IMR-90 (cell line): ENCODE results near the gene PDCD1. TPM values are rescaled to one million over a fixed set of nuclear protein-coding genes. Genes with fewer than 3 reads are reported as not detected.

Source experiments
- ATAC-seq: fragments of 200-7000 bp; cut with Tn5 transposase; 2 replicates; pipeline ENCODE4 v1.9.1; 2020; ENCODE audit warnings: low read depth, mild to moderate bottlenecking, moderate library complexity
- BruUV-seq: library from RNA; stranded (reverse); fragments of 400-500 nt; replicated peaks from 2 replicates; lab custom pipeline; 2021; lab: Mats Ljungman, UMichigan
- CTCF ChIA-PET: fragments of 300-600 bp; formaldehyde crosslinking; extraction: SDS; loops from one replicate; lab custom pipeline; 2021; ENCODE audit warnings: antibody characterized with exemption; lab: Yijun Ruan, JAX
- POLR2A ChIA-PET: fragments of 300-600 bp; sonication (Branson Sonifier 250); formaldehyde crosslinking; loops from one replicate; lab custom pipeline; 2022; ENCODE audit warnings: antibody characterized with exemption; ENCODE audit not compliant: unreplicated experiment; lab: Charles Lee
- DNase-seq: peaks from one replicate; pipeline ENCODE4 v3.0.0; 2013
- H2AFZ ChIP-seq: replicated peaks from 2 replicates; pipeline ENCODE3; 2013; ENCODE audit warnings: low read length, mild to moderate bottlenecking; ENCODE audit not compliant: poor library complexity
- H2AK5ac ChIP-seq: 2 replicates; pipeline ENCODE4 v1.6.1; 2013; ENCODE audit warnings: low read depth, low read length, inconsistent platforms
- H2AK9ac ChIP-seq: replicated peaks from 2 replicates; pipeline ENCODE3; 2013; ENCODE audit warnings: mild to moderate bottlenecking, low read depth, low read length, moderate library complexity; ENCODE audit not compliant: poor library complexity
- H2BK120ac ChIP-seq: 2 replicates; pipeline ENCODE4 v1.6.1; 2013; ENCODE audit warnings: low read depth, low read length, inconsistent platforms
- H2BK15ac ChIP-seq: 3 replicates; pipeline ENCODE4 v1.6.1; 2013; ENCODE audit warnings: low read depth, low read length, inconsistent platforms
- H2BK20ac ChIP-seq: 2 replicates; pipeline ENCODE4 v1.6.1; 2013; ENCODE audit warnings: low read depth, mild to moderate bottlenecking, inconsistent platforms, low read length, moderate library complexity
- H2BK5ac ChIP-seq: 2 replicates; pipeline ENCODE4 v1.6.1; 2013; ENCODE audit warnings: mild to moderate bottlenecking, low read depth, low read length, inconsistent platforms; ENCODE audit not compliant: poor library complexity, severe bottlenecking
- H3K14ac ChIP-seq: replicated peaks from 2 replicates; pipeline ENCODE4 v1.6.1; 2013; ENCODE audit warnings: low read depth, low read length, inconsistent platforms
- H3K18ac ChIP-seq: 2 replicates; pipeline ENCODE4 v1.6.1; 2013; ENCODE audit warnings: low read depth, low read length, control low read depth
- H3K23ac ChIP-seq: 2 replicates; pipeline ENCODE4 v1.6.1; 2013; ENCODE audit warnings: low read depth, low read length, inconsistent platforms
- H3K27ac ChIP-seq: 2 replicates; pipeline ENCODE4 v1.5.1; 2013; ENCODE audit warnings: mild to moderate bottlenecking, control low read depth, low read length; ENCODE audit not compliant: insufficient read depth
- H3K27me3 ChIP-seq: 2 replicates; pipeline ENCODE4 v1.6.1; 2013; ENCODE audit warnings: low read length; ENCODE audit not compliant: control insufficient read depth, insufficient read depth
- H3K36me3 ChIP-seq: 2 replicates; pipeline ENCODE4 v1.6.1; 2013; ENCODE audit warnings: low read length, mixed read lengths; ENCODE audit not compliant: control insufficient read depth, insufficient read depth
- H3K4ac ChIP-seq: 2 replicates; pipeline ENCODE4 v1.6.1; 2013; ENCODE audit warnings: low read depth, low read length, inconsistent platforms
- H3K4me1 ChIP-seq: 2 replicates; pipeline ENCODE4 v1.6.1; 2013; ENCODE audit warnings: low read length, mixed read lengths; ENCODE audit not compliant: control insufficient read depth, insufficient read depth
- H3K4me2 ChIP-seq: 2 replicates; pipeline ENCODE4 v1.6.1; 2013; ENCODE audit warnings: low read depth, mild to moderate bottlenecking, control low read depth, low read length, moderate library complexity
- H3K4me3 ChIP-seq: 2 replicates; pipeline ENCODE4 v1.5.1; 2013; ENCODE audit warnings: low read depth, mild to moderate bottlenecking, control low read depth, low read length, moderate library complexity; ENCODE audit not compliant: insufficient read depth
- H3K56ac ChIP-seq: 2 replicates; pipeline ENCODE4 v1.6.1; 2013; ENCODE audit warnings: low read length, inconsistent platforms; ENCODE audit not compliant: insufficient read depth; ENCODE audit errors: extremely low read depth
- H3K79me1 ChIP-seq, 2 experiments: 2 replicates each; pipeline ENCODE4 v1.6.1; 2013; ENCODE audit warnings: low read length in 2 of 2, inconsistent platforms in 1 of 2, low read depth in 1 of 2
- H3K9ac ChIP-seq: 2 replicates; pipeline ENCODE4 v1.6.1; 2013; ENCODE audit warnings: low read depth, low read length, control low read depth
- H3K9me1 ChIP-seq: 2 replicates; pipeline ENCODE4 v1.6.1; 2013; ENCODE audit warnings: low read length, inconsistent platforms; ENCODE audit not compliant: insufficient read depth
- H3K9me3 ChIP-seq: 2 replicates; pipeline ENCODE4 v1.6.1; 2013; ENCODE audit warnings: low read length; ENCODE audit not compliant: control insufficient read depth, insufficient read depth
- H4K20me1 ChIP-seq: 2 replicates; pipeline ENCODE4 v1.6.1; 2013; ENCODE audit warnings: low read length, inconsistent platforms; ENCODE audit not compliant: insufficient read depth
- H4K5ac ChIP-seq: 2 replicates; pipeline ENCODE4 v1.6.1; 2013; ENCODE audit warnings: mild to moderate bottlenecking, low read depth, low read length, control low read depth
- H4K8ac ChIP-seq, 2 experiments: 2 replicates each; pipeline ENCODE4 v1.6.1; 2013; ENCODE audit warnings: low read depth in 2 of 2, low read length in 2 of 2, control low read depth in 1 of 2, inconsistent platforms in 1 of 2
- H4K91ac ChIP-seq: 2 replicates; pipeline ENCODE4 v1.6.1; 2013; ENCODE audit warnings: low read depth, low read length, inconsistent platforms; ENCODE audit not compliant: insufficient read depth
- CEBPB ChIP-seq: IDR thresholded peaks from 2 replicates; pipeline ENCODE4 v1.6.1; 2012; ENCODE audit warnings: low read depth, low read length, improper control_type of control experiment
- FOS ChIP-seq: fragments of 150-350 bp; IDR thresholded peaks from 2 replicates; pipeline ENCODE4 v1.6.1; 2016; ENCODE audit warnings: low read depth, low read length
- MAZ ChIP-seq: IDR thresholded peaks from 2 replicates; pipeline ENCODE4 v1.6.1; 2012; ENCODE audit warnings: low read depth, mild to moderate bottlenecking, low read length, improper control_type of control experiment, moderate library complexity, borderline replicate concordance
- NFE2L2 ChIP-seq: fragments of 150-350 bp; IDR thresholded peaks from 2 replicates; pipeline ENCODE4 v1.6.1; 2016; ENCODE audit warnings: low read depth, mild to moderate bottlenecking, low read length
- POLR2A ChIP-seq: IDR thresholded peaks from 2 replicates; pipeline ENCODE4 v1.6.1; 2012; ENCODE audit warnings: mild to moderate bottlenecking, low read depth, low read length
- RAD21 ChIP-seq: IDR thresholded peaks from 2 replicates; pipeline ENCODE4 v1.6.1; 2012; ENCODE audit warnings: low read length, improper control_type of control experiment
- RCOR1 ChIP-seq: IDR thresholded peaks from 2 replicates; pipeline ENCODE4 v1.6.1; 2012; ENCODE audit warnings: mild to moderate bottlenecking, low read length, improper control_type of control experiment; ENCODE audit not compliant: insufficient replicate concordance
- RFX5 ChIP-seq: IDR thresholded peaks from 2 replicates; pipeline ENCODE4 v1.8.0; 2012; ENCODE audit warnings: low read depth, mild to moderate bottlenecking, low read length, moderate library complexity
- SMC3 ChIP-seq: fragments of 150-350 bp; IDR thresholded peaks from 2 replicates; pipeline ENCODE4 v1.6.1; 2016; ENCODE audit warnings: low read depth, mild to moderate bottlenecking, antibody characterized with exemption, low read length, moderate library complexity
- WGBS, 2 experiments: methylation state at CpG; one replicate each; pipeline versions ENCODE4 v1.1.5 to v1.1.7; 2013; ENCODE audit warnings: missing lambda C conversion rate in 2 of 2; ENCODE audit not compliant: insufficient read length in 1 of 2; ENCODE audit errors: extremely low coverage in 2 of 2; 5-methylcytosine and 5-hydroxymethylcytosine counted together
- dilution Hi-C: fragments of 300-500 bp; cut with HindIII; formaldehyde crosslinking; loops from one replicate; pipeline ENCODE4 v1.14.3; 2018; ENCODE audit warnings: low sequenced_read_pairs; ENCODE audit not compliant: unreplicated experiment
- in situ Hi-C: fragments of 300-500 bp; cut with MboI; formaldehyde crosslinking; loops from 3 replicates; pipeline ENCODE4 v1.14.3; 2019; ENCODE audit warnings: low sequenced_read_pairs, inconsistent platforms, mixed read lengths
- intact Hi-C: fragments of 100-400 bp; cut with micrococcal nuclease; formaldehyde crosslinking; loops from 2 replicates; pipeline ENCODE4 v1.10.0; 2022
- polyA plus RNA-seq, 3 experiments: library from polyadenylated mRNA; depleted of rRNA; stranded (reverse); fragments of >200 nt; gene quantifications; 2 replicates each; pipeline ENCODE4 v1.2.3, GENCODE V29; 2012; ENCODE audit warnings: low replicate concordance in 1 of 3
- total RNA-seq: library from RNA; depleted of rRNA; stranded (reverse); fragments of >200 nt; gene quantifications from 2 replicates; pipeline ENCODE4 v1.2.3, GENCODE V29; 2012
- TF ChIP-seq, protein P1 (sequence below): fragments of 150-350 bp; IDR thresholded peaks from 2 replicates; pipeline ENCODE4 v1.6.1; 2017; ENCODE audit warnings: mild to moderate bottlenecking, antibody characterized with exemption, low read length, low read depth
- TF ChIP-seq, protein P2 (sequence below): conservative IDR thresholded peaks from 2 replicates; pipeline ENCODE4 v1.5.1; 2012; ENCODE audit warnings: mild to moderate bottlenecking, low read depth, low read length, improper control_type of control experiment
- TF ChIP-seq, protein P3 (sequence below): fragments of 150-350 bp; IDR thresholded peaks from 2 replicates; pipeline ENCODE4 v1.6.1; 2016; ENCODE audit warnings: low read depth, mild to moderate bottlenecking, low read length, moderate library complexity, borderline replicate concordance

PDCD1 gene
- total and polyA plus RNA-seq, 2 of the 4 experiments (the other 2 are of a cell fraction): not detected

GRCh38 chr2:241888641-241889040 is 29.9 kb upstream of the PDCD1 start:
- Histone ChIP-seq H2BK20ac (no peak overlapping the region), H2AFZ (no peak overlapping the region), H3K9ac (no peak overlapping the region), H3K27me3 (no peaks in the 10 kb centered on the region), H3K4me3 (no peak overlapping the region), H2BK15ac (no peak overlapping the region), H3K9me1 (no peaks in the 10 kb centered on the region), H3K79me1 (no peaks in the 10 kb centered on the region), H3K4me1 (no peaks in the 10 kb centered on the region), H2BK5ac (no peak overlapping the region), H2AK9ac (no peak overlapping the region), H3K14ac (no peak overlapping the region), H3K18ac (no peak overlapping the region), H2BK120ac (no peak overlapping the region), H4K8ac (no peak overlapping the region), H3K9me3 (no peaks in the 10 kb centered on the region; the same call in 1 of the 2 replicates), H3K23ac (no peak overlapping the region), H3K56ac (no peak overlapping the region), H3K36me3 (no peaks in the 10 kb centered on the region), H3K4me2 (no peak overlapping the region), H3K4ac (no peak overlapping the region), H4K91ac (no peak overlapping the region), H3K27ac (no peak overlapping the region), H2AK5ac (no peak overlapping the region), H4K5ac (no peak overlapping the region), H4K20me1 (no peaks in the 10 kb centered on the region)
- TF ChIP-seq NFE2L2 (no peak), POLR2A (no peak), RCOR1 (no peak), RAD21 (no peak), CEBPB (no peak), RFX5 (no peak), SMC3 (no peak), FOS (no peak), MAZ (no peak)
- TF ChIP-seq, protein P1, sequence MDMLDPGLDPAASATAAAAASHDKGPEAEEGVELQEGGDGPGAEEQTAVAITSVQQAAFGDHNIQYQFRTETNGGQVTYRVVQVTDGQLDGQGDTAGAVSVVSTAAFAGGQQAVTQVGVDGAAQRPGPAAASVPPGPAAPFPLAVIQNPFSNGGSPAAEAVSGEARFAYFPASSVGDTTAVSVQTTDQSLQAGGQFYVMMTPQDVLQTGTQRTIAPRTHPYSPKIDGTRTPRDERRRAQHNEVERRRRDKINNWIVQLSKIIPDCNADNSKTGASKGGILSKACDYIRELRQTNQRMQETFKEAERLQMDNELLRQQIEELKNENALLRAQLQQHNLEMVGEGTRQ: no peak
- TF ChIP-seq, protein P2, sequence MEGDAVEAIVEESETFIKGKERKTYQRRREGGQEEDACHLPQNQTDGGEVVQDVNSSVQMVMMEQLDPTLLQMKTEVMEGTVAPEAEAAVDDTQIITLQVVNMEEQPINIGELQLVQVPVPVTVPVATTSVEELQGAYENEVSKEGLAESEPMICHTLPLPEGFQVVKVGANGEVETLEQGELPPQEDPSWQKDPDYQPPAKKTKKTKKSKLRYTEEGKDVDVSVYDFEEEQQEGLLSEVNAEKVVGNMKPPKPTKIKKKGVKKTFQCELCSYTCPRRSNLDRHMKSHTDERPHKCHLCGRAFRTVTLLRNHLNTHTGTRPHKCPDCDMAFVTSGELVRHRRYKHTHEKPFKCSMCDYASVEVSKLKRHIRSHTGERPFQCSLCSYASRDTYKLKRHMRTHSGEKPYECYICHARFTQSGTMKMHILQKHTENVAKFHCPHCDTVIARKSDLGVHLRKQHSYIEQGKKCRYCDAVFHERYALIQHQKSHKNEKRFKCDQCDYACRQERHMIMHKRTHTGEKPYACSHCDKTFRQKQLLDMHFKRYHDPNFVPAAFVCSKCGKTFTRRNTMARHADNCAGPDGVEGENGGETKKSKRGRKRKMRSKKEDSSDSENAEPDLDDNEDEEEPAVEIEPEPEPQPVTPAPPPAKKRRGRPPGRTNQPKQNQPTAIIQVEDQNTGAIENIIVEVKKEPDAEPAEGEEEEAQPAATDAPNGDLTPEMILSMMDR: no peak
- TF ChIP-seq, protein P3, sequence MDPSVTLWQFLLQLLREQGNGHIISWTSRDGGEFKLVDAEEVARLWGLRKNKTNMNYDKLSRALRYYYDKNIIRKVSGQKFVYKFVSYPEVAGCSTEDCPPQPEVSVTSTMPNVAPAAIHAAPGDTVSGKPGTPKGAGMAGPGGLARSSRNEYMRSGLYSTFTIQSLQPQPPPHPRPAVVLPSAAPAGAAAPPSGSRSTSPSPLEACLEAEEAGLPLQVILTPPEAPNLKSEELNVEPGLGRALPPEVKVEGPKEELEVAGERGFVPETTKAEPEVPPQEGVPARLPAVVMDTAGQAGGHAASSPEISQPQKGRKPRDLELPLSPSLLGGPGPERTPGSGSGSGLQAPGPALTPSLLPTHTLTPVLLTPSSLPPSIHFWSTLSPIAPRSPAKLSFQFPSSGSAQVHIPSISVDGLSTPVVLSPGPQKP: no peak
- dilution Hi-C loops (no loop called here), intact Hi-C loops (no loop called here), in situ Hi-C loops (no loop called here)
- WGBS, 2 experiments: no CpG with 5 or more reads among the region's 6 CpGs
- no TSS peak for BruUV-seq
- ChIA-PET POLR2A (no interaction called here), CTCF (no interaction called here)
- no peak for DNase-seq
- no peak for ATAC-seq
